K562 (cell line): ENCODE measurements around the gene BRD3OS. TPM values are rescaled to one million over a fixed set of nuclear protein-coding genes. Genes with fewer than 3 reads are reported as not detected.

Experiments used
- ATAC-seq: fragments of 200-7000 bp; cut with Tn5 transposase; 3 replicates; pipeline ENCODE4 v1.9.1; 2020; ENCODE audit warnings: moderate library complexity
- BruUV-seq: library from RNA; stranded (reverse); fragments of 400-500 nt; replicated peaks from 2 replicates; lab custom pipeline; 2021; lab: Mats Ljungman, UMichigan
- CTCF ChIA-PET: fragments of 300-600 bp; formaldehyde crosslinking; extraction: SDS; loops from one replicate; lab custom pipeline; 2021; ENCODE audit warnings: low intra/inter-chr PET ratio; lab: Yijun Ruan, JAX
- POLR2A ChIA-PET: fragments of 300-600, 350-650 bp; sonication (Branson Sonifier 250); formaldehyde crosslinking; extraction: SDS; loops from one replicate; lab custom pipeline; 2021; ENCODE audit warnings: antibody characterized with exemption, inconsistent platforms; lab: Yijun Ruan, JAX
- DNase-seq, 4 experiments: peaks; one replicate each; pipeline versions ENCODE4 v3.0.0 to v3.0.0-alpha.2; 2011 to 2018; ENCODE audit warnings: low spot score in 3 of 4, mixed read lengths in 3 of 4; ENCODE audit errors: extremely low read depth in 1 of 4
- FAIRE-seq: peaks from 2 replicates; lab custom pipeline; 2011; peaks lifted over from hg19 to GRCh38; lab: Jason Lieb, UNC
- H2AFZ ChIP-seq: 2 replicates; pipeline ENCODE4 v1.6.0; 2011; ENCODE audit warnings: low read depth, low read length, control low read depth, inconsistent platforms
- H3K27ac ChIP-seq: fragments of 200-600 bp; 3 replicates; pipeline ENCODE4 v1.8.0; 2011; ENCODE audit warnings: low read depth, mild to moderate bottlenecking, control low read depth, inconsistent platforms, low read length, moderate library complexity, mixed read lengths; ENCODE audit errors: extremely low read depth
- H3K27me3 ChIP-seq, 2 experiments: fragments of 300-600 bp in 1 of 2; 2 replicates in 1 of 2; 3 replicates in 1 of 2; pipeline versions ENCODE4 v1.6.0 to v1.8.0; 2011; ENCODE audit warnings: inconsistent platforms in 2 of 2, low read length in 2 of 2, mild to moderate bottlenecking in 1 of 2, mixed read lengths in 1 of 2, moderate library complexity in 1 of 2; ENCODE audit not compliant: control insufficient read depth in 2 of 2, insufficient read depth in 2 of 2
- H3K36me3 ChIP-seq: fragments of 300-600 bp; 3 replicates; pipeline ENCODE4 v1.8.0; 2011; ENCODE audit warnings: mild to moderate bottlenecking, low read length, inconsistent platforms; ENCODE audit not compliant: control insufficient read depth, insufficient read depth
- H3K4me1 ChIP-seq, 2 experiments: fragments of 200-600 bp in 1 of 2; replicated peaks in 1 of 2; 2 replicates in 1 of 2; 3 replicates in 1 of 2; pipeline versions ENCODE4 v1.5.1 to v1.8.0; 2011; ENCODE audit warnings: inconsistent platforms in 2 of 2, low read length in 2 of 2, mild to moderate bottlenecking in 1 of 2, mixed read lengths in 1 of 2, moderate library complexity in 1 of 2; ENCODE audit not compliant: control insufficient read depth in 2 of 2, insufficient read depth in 2 of 2
- H3K4me2 ChIP-seq: 2 replicates; pipeline ENCODE4 v1.6.1; 2011; ENCODE audit warnings: low read length, control low read depth, inconsistent platforms, mixed read lengths; ENCODE audit not compliant: insufficient read depth
- H3K4me3 ChIP-seq: fragments of 200-600 bp; sonication (generic), shearing (Covaris generic); 2 replicates; pipeline ENCODE4 v1.5.1; 2016; ENCODE audit warnings: control low read depth, inconsistent platforms
- H3K79me2 ChIP-seq: fragments of 200-600 bp; 3 replicates; pipeline ENCODE4 v1.8.0; 2011; ENCODE audit warnings: low read length, inconsistent platforms; ENCODE audit not compliant: control insufficient read depth, insufficient read depth
- H3K9ac ChIP-seq, 2 experiments: 2 replicates each; pipeline versions ENCODE4 v1.6.0 to v1.6.1; 2011; ENCODE audit warnings: low read depth in 2 of 2, low read length in 2 of 2, control low read depth in 1 of 2, inconsistent platforms in 1 of 2, mild to moderate bottlenecking in 1 of 2, mixed read lengths in 1 of 2; ENCODE audit not compliant: insufficient read depth in 1 of 2
- H3K9me1 ChIP-seq: one replicate; pipeline ENCODE4 v1.6.0; 2011; ENCODE audit warnings: inconsistent platforms, mild to moderate bottlenecking, low read length, moderate library complexity; ENCODE audit not compliant: control insufficient read depth, insufficient read depth
- H3K9me3 ChIP-seq: replicated peaks from 2 replicates; pipeline ENCODE4 v1.5.1; 2011; ENCODE audit warnings: low read depth, low read length, inconsistent platforms; ENCODE audit not compliant: control insufficient read depth, insufficient read depth
- H4K20me1 ChIP-seq: replicated peaks from 2 replicates; pipeline ENCODE4 v1.6.1; 2011; ENCODE audit warnings: low read length, inconsistent platforms, mixed read lengths; ENCODE audit not compliant: control insufficient read depth, insufficient read depth
- DNMT1 ChIP-seq: fragments of 450-650 bp; IDR thresholded peaks from 2 replicates; pipeline ENCODE4 v1.6.1; 2016; ENCODE audit warnings: antibody characterized with exemption, mild to moderate bottlenecking
- ILF3 ChIP-seq: fragments of 450-650 bp; IDR thresholded peaks from 2 replicates; pipeline ENCODE4 v1.6.1; 2018; ENCODE audit warnings: antibody characterized with exemption, mild to moderate bottlenecking, moderate library complexity, borderline replicate concordance
- PHB2 ChIP-seq: fragments of 450-650 bp; IDR thresholded peaks from 2 replicates; pipeline ENCODE4 v1.6.1; 2017; ENCODE audit warnings: low read depth
- PRMT5 ChIP-seq: sonication (generic); formaldehyde crosslinking; IDR thresholded peaks from 2 replicates; pipeline ENCODE4 v1.5.0; 2020; ENCODE audit warnings: missing genetic modification reagents
- SMAD1 ChIP-seq: fragments of 150-350 bp; IDR thresholded peaks from 2 replicates; pipeline ENCODE4 v1.6.1; 2014; ENCODE audit warnings: low read length, low read depth; ENCODE audit not compliant: partially characterized antibody
- TAF9B ChIP-seq: fragments of 450-650 bp; IDR thresholded peaks from 2 replicates; pipeline ENCODE4 v1.6.1; 2018; ENCODE audit warnings: mild to moderate bottlenecking; ENCODE audit not compliant: partially characterized antibody
- TCF7 ChIP-seq: sonication (generic); IDR thresholded peaks from 2 replicates; pipeline ENCODE4 v1.6.1; 2016; ENCODE audit warnings: antibody characterized with exemption, borderline replicate concordance
- TEAD2 ChIP-seq: fragments of 450-650 bp; IDR thresholded peaks from 2 replicates; pipeline ENCODE4 v1.6.1; 2016; ENCODE audit warnings: missing genetic modification characterization, control low read depth, missing compliant biosample characterization
- TEAD4 ChIP-seq, 2 experiments: sonication (generic) in 1 of 2; formaldehyde crosslinking in 1 of 2; IDR thresholded peaks; 2 replicates each; pipeline versions ENCODE4 v1.6.1 to v1.8.0; 2012 to 2022; ENCODE audit warnings: borderline replicate concordance in 1 of 2, inconsistent platforms in 1 of 2, low read length in 1 of 2, mild to moderate bottlenecking in 1 of 2, missing genetic modification reagents in 1 of 2
- ZFX ChIP-seq: sonication (generic); formaldehyde crosslinking; IDR thresholded peaks from 2 replicates; pipeline ENCODE4 v1.8.0; 2022; ENCODE audit warnings: mild to moderate bottlenecking, missing genetic modification reagents, moderate library complexity
- ZNF239 ChIP-seq: fragments of 250-450 bp; sonication (Bioruptor Pico); IDR thresholded peaks from 2 replicates; pipeline ENCODE4 v1.4.0; 2020; ENCODE audit warnings: mild to moderate bottlenecking
- ZNF444 ChIP-seq: fragments of 250-450 bp; sonication (Bioruptor Pico); IDR thresholded peaks from 2 replicates; pipeline ENCODE4 v1.4.0; 2020; ENCODE audit warnings: mild to moderate bottlenecking, moderate library complexity
- WGBS: fragments of 100-300 bp; shearing (Covaris generic); methylation state at CpG from one replicate; pipeline ENCODE4 v1.1.6; 2016; ENCODE audit warnings: low coverage, mixed read lengths; ENCODE audit not compliant: insufficient coverage; ENCODE audit errors: missing lambda C conversion rate; 5-methylcytosine and 5-hydroxymethylcytosine counted together
- in situ Hi-C: fragments of 300-500 bp; cut with MboI; formaldehyde crosslinking; loops from 4 replicates; pipeline ENCODE4 v1.15.0; 2018; ENCODE audit warnings: inconsistent platforms, mixed read lengths
- intact Hi-C: fragments of 100-400 bp; cut with micrococcal nuclease; formaldehyde crosslinking; loops from 2 replicates; pipeline ENCODE4 v1.14.2; 2022
- polyA plus RNA-seq, 8 experiments: library from polyadenylated mRNA; depleted of rRNA in 4 of 8; stranded (reverse) in 5 of 8; unstranded in 3 of 8; fragments of >200 nt; fragmentation: Nextera tagmentation in 2 of 8; fragmentation: Illumina TruSeq in 1 of 8; extraction: Ambion mirVana in 2 of 8; extraction: Trizol in 1 of 8; gene quantifications; 2 replicates each; pipeline versions ENCODE4 v1.2.1 to v1.2.3, GENCODE V29; 2011 to 2014; ENCODE audit warnings: inconsistent platforms in 1 of 8, missing spikeins in 1 of 8
- total RNA-seq, 7 experiments: library from RNA; depleted of rRNA in 6 of 7; stranded (reverse); fragments of >200 nt in 6 of 7; fragmentation: Illumina TruSeq in 2 of 7; extraction: Trizol in 2 of 7; gene quantifications; 2 replicates each; pipeline versions ENCODE4 v1.2.1 to v1.2.3, GENCODE V29; 2011 to 2021; ENCODE audit warnings: low replicate concordance in 1 of 7
- TF ChIP-seq, protein P1 (sequence below): fragments of 250-450 bp; sonication (Bioruptor Pico); IDR thresholded peaks from 2 replicates; pipeline ENCODE4 v1.4.0; 2020
- TF ChIP-seq, protein P2 (sequence below): fragments of 250-450 bp; sonication (Bioruptor Pico); IDR thresholded peaks from 2 replicates; pipeline ENCODE4 v1.8.0; 2021; ENCODE audit warnings: mild to moderate bottlenecking, moderate library complexity
- TF ChIP-seq, protein P3 (sequence below): sonication (generic); formaldehyde crosslinking; IDR thresholded peaks from 2 replicates; pipeline ENCODE4 v1.8.1; 2022; ENCODE audit warnings: missing genetic modification reagents

Gene BRD3OS
- total and polyA plus RNA-seq, 9 of the 15 experiments (the other 6 are each of a cell fraction or from before 2014, with no cell fraction given), result 1.1 to 8.7 (median 5.9) TPM

DNA sequence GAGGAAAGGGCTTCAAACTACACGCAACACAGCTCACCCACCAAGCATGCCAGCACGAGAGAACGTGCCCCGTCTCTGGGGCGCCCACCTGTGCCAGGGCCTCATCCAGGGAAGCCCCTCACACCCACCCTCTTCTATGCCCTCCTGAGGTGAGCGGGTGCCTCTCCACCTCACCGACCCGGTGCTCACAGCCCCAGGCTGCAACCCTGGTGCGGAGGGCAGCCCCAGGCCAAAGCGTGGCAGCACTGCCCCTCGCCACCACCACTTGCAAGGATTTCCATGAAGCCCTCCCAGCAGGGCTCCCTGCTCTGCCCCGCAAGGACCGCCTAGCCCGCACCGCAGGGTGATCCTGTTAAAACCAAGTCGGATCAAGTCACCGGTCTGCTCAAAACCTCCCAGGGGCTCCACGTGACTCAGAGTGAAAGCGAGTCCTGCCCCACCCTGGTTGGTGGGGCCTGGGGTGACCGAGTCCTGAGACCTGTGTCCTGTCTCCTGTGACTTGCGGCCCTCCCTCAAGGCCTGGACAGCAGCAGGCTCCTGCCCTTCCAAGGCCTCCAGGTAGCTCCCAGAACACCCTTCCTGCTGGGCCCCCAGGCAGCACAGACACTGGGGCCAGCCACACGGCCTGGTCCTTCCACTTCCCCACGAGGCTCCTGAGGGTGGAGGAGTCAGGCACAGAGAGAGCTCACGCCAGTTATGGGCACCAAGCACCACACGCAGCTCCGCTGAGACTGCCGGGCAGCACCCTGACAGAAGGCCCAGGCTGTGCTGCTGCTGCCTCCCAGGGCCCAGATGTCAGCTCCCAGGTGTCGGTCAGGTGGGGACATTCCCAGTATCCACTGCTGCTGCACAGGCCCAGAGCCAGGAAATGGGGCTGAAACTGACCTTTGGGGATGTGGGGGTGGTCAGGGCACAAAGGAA lies 29.9 kb downstream of the BRD3OS start:
- in situ Hi-C loops, result no loop called here
- no peak overlapping the region for H3K4me3 ChIP-seq
- H3K9me3 ChIP-seq, result no peaks in the 10 kb centered on the region
- ATAC-seq (no peak), FAIRE-seq (no peak), DNase-seq (no peak)
- H3K4me2 ChIP-seq, result no peak overlapping the region
- CTCF ChIA-PET, result no interaction called here
- no peaks in the 10 kb centered on the region for H3K9me1 ChIP-seq
- no peak overlapping the region for H2AFZ ChIP-seq
- H3K27ac ChIP-seq, result no peak overlapping the region
- 89% methylated on average over 24 of the region's 28 CpGs for WGBS
- H4K20me1 ChIP-seq, result peaks cover 29% of the 10 kb centered on the region
- POLR2A ChIA-PET, result interaction anchor here (0.6 to 1.2 kb wide), 4 partner anchors 10 to 328 kb away, joined by 3 to 4 read pairs (median 4); partner anchors contain the start of gene WDR5
- peaks cover 0 to 56% of the 10 kb centered on the region in 2 experiments; a peak in 2 of 5 replicates for H3K4me1 ChIP-seq
- H3K36me3 ChIP-seq, result peaks cover 25% of the 10 kb centered on the region; the same call in 1 of the 3 replicates
- H3K79me2 ChIP-seq, result peaks cover 23% of the 10 kb centered on the region
- H3K9ac ChIP-seq, result peak overlapping the region in 1 of 2 experiments; percentile 58; a peak in 1 of 4 replicates
- intact Hi-C loops, result no loop called here
- no peaks in the 10 kb centered on the region for H3K27me3 ChIP-seq
- no TSS peak for BruUV-seq
- TF ChIP-seq DNMT1, result no peak
- TF ChIP-seq SMAD1, result no peak
- TF ChIP-seq TEAD2, result no peak
- no peak for TF ChIP-seq TCF7
- no peak for TF ChIP-seq TAF9B
- TF ChIP-seq ZNF444 (CRISPR knock-in tag), result no peak
- TF ChIP-seq PRMT5 (CRISPR knock-in tag), result no peak
- TF ChIP-seq, protein P1, sequence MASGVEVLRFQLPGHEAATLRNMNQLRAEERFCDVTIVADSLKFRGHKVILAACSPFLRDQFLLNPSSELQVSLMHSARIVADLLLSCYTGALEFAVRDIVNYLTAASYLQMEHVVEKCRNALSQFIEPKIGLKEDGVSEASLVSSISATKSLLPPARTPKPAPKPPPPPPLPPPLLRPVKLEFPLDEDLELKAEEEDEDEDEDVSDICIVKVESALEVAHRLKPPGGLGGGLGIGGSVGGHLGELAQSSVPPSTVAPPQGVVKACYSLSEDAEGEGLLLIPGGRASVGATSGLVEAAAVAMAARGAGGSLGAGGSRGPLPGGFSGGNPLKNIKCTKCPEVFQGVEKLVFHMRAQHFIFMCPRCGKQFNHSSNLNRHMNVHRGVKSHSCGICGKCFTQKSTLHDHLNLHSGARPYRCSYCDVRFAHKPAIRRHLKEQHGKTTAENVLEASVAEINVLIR, result no peak
- no peak for TF ChIP-seq PHB2
- TF ChIP-seq, protein P2, sequence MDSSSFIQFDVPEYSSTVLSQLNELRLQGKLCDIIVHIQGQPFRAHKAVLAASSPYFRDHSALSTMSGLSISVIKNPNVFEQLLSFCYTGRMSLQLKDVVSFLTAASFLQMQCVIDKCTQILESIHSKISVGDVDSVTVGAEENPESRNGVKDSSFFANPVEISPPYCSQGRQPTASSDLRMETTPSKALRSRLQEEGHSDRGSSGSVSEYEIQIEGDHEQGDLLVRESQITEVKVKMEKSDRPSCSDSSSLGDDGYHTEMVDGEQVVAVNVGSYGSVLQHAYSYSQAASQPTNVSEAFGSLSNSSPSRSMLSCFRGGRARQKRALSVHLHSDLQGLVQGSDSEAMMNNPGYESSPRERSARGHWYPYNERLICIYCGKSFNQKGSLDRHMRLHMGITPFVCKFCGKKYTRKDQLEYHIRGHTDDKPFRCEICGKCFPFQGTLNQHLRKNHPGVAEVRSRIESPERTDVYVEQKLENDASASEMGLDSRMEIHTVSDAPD, result no peak
- no peak for TF ChIP-seq ZFX (CRISPR knock-in tag)
- no peak for TF ChIP-seq ZNF239
- no peak for TF ChIP-seq TEAD4 (IDR thresholded peaks at IDR 0.05; ENCODE audit: low read length)
- TF ChIP-seq TEAD4 (CRISPR knock-in tag; IDR thresholded peaks at IDR 0.05; ENCODE audit: borderline replicate concordance), result no peak
- TF ChIP-seq, protein P3, sequence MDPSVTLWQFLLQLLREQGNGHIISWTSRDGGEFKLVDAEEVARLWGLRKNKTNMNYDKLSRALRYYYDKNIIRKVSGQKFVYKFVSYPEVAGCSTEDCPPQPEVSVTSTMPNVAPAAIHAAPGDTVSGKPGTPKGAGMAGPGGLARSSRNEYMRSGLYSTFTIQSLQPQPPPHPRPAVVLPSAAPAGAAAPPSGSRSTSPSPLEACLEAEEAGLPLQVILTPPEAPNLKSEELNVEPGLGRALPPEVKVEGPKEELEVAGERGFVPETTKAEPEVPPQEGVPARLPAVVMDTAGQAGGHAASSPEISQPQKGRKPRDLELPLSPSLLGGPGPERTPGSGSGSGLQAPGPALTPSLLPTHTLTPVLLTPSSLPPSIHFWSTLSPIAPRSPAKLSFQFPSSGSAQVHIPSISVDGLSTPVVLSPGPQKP (CRISPR knock-in tag), result no peak
- no peak for TF ChIP-seq ILF3
